Stimulated activated CD4-positive, alpha-beta T cell treated with anti-CD3 and anti-CD28 coated beads, Interleukin-2, amount 100 ng/mL, for 24 hours (primary cell): Measurements from ENCODE around the gene ALG3.

Experiments
- DNase-seq, 2 donors: peaks; one replicate each; pipeline ENCODE4 v3.0.0-alpha.2; 2020

The ALG3 gene

GRCh38 chr3:184192889-184193288 is 55.9 kb downstream of the ALG3 start:
- DNase-seq, result no peak
